Tibial nerve (tissue), 4 donors: ENCODE measurements around the gene YIF1A. TPM values are rescaled to one million over a fixed set of nuclear protein-coding genes. Genes with fewer than 3 reads are reported as not detected.
A peak's percentile ranks its signal among the peaks of the same experiment; 100 is the strongest.

ENCODE experiments used
- DNase-seq, 2 donors: peaks; one replicate each; pipeline ENCODE4 v3.0.0-alpha.2; 2019; ENCODE audit warnings: low spot score in 2 of 2
- H3K27ac ChIP-seq, 4 donors: fragments of 200-600 bp; sonication (generic) in 3 of 4; one replicate each; pipeline ENCODE4 v1.5.1; 2017 to 2019; ENCODE audit warnings: mild to moderate bottlenecking in 1 of 4
- H3K27me3 ChIP-seq, 2 donors: fragments of 200-600 bp; sonication (generic) in 1 of 2; one replicate each; pipeline versions ENCODE4 v1.5.1 to v1.6.0; 2017 to 2019
- H3K36me3 ChIP-seq, 3 donors: fragments of 200-600 bp; sonication (generic); one replicate each; pipeline ENCODE4 v1.5.1; 2018 to 2019
- H3K4me1 ChIP-seq, 4 donors: fragments of 200-600 bp; sonication (generic) in 3 of 4; one replicate each; pipeline ENCODE4 v1.5.1; 2017 to 2019
- H3K4me3 ChIP-seq, 4 donors: fragments of 200-600 bp; sonication (generic) in 3 of 4; one replicate each; pipeline ENCODE4 v1.5.1; 2017 to 2019; ENCODE audit warnings: mild to moderate bottlenecking in 1 of 4, moderate library complexity in 1 of 4
- H3K9me3 ChIP-seq, 4 donors: fragments of 200-600 bp; sonication (generic) in 3 of 4; one replicate each; pipeline ENCODE4 v1.5.1; 2017 to 2019
- CTCF ChIP-seq, 5 experiments: fragments of 200-600 bp in 3 of 5; fragments of 450-650 bp in 2 of 5; sonication (generic) in 3 of 5; IDR thresholded peaks; one replicate each; pipeline ENCODE4 v1.5.1; 2016 to 2019; ENCODE audit warnings: antibody characterized with exemption in 5 of 5, mild to moderate bottlenecking in 3 of 5, moderate library complexity in 2 of 5
- EP300 ChIP-seq, 2 donors: sonication (generic); formaldehyde crosslinking; IDR thresholded peaks; one replicate each; pipeline ENCODE4 v1.6.1; 2017; ENCODE audit warnings: antibody characterized with exemption in 2 of 2, mild to moderate bottlenecking in 1 of 2
- POLR2A ChIP-seq, 2 donors: fragments of 450-650 bp; IDR thresholded peaks; one replicate each; pipeline ENCODE4 v1.6.1; 2017; ENCODE audit warnings: antibody characterized with exemption in 2 of 2, mild to moderate bottlenecking in 2 of 2, moderate library complexity in 2 of 2
- WGBS, 2 donors: methylation state at CpG; one replicate each; pipeline ENCODE4 v1.1.5; 2018; 5-methylcytosine and 5-hydroxymethylcytosine counted together
- total RNA-seq, 4 donors: library from RNA; depleted of rRNA; stranded (reverse); fragments of >200 nt; gene quantifications; one replicate each; pipeline ENCODE4 v1.1.0, GENCODE V29; 2016

Gene YIF1A
- total RNA-seq, 4 donors from 2014 or later = 76.0 to 143 (median 90.6) TPM

GRCh38 chr11:66293777-66294625, 5.1 kb upstream of the YIF1A start:
- Histone ChIP-seq H3K27ac (no peak overlapping the region), H3K4me1 (peaks cover 0 to 24% (median 12%) of the 10 kb centered on the region in 4 donors), H3K27me3 (peaks cover 0 to 37% of the 10 kb centered on the region in 2 donors), H3K9me3 (no peaks in the 10 kb centered on the region), H3K4me3 (no peak overlapping the region), H3K36me3 (no peaks in the 10 kb centered on the region)
- 80 to 83% methylated on average over 20 to 23 of the region's 30 CpGs for WGBS, 2 donors
- no peak for DNase-seq
- TF ChIP-seq EP300 (IDR thresholded peaks at IDR 0.05) = no peak
- no peak for TF ChIP-seq POLR2A (IDR thresholded peaks at IDR 0.05)
- no peak for TF ChIP-seq CTCF (IDR thresholded peaks at IDR 0.05)

- H3K27me3 ChIP-seq = peaks cover 0 to 37% of the 10 kb centered on the region in 2 donors
- TF ChIP-seq POLR2A (IDR thresholded peaks at IDR 0.05) (no peak), EP300 (IDR thresholded peaks at IDR 0.05) (no peak), CTCF (IDR thresholded peaks at IDR 0.05) (no peak)
- no peaks in the 10 kb centered on the region for H3K36me3 ChIP-seq
- peaks cover 0 to 24% (median 12%) of the 10 kb centered on the region in 4 donors for H3K4me1 ChIP-seq
- no peaks in the 10 kb centered on the region for H3K9me3 ChIP-seq
- 70 to 77% methylated on average over 4 of the region's 4 CpGs for WGBS, 2 donors
- H3K4me3 ChIP-seq = no peak overlapping the region
- H3K27ac ChIP-seq = no peak overlapping the region
- no peak for DNase-seq
These were observed 4.4 kb upstream of the YIF1A start for GRCh38 chr11:66293352-66293751.

- Histone ChIP-seq H3K4me1 (peaks cover 0 to 30% (median 18%) of the 10 kb centered on the region in 4 donors), H3K9me3 (no peaks in the 10 kb centered on the region), H3K36me3 (no peaks in the 10 kb centered on the region), H3K4me3 (no peak overlapping the region), H3K27ac (no peak overlapping the region), H3K27me3 (peaks cover 0 to 37% of the 10 kb centered on the region in 2 donors)
- 61 to 66% methylated on average over 14 to 16 of the region's 17 CpGs for WGBS, 2 donors
- DNase-seq = no peak
- TF ChIP-seq EP300 (IDR thresholded peaks at IDR 0.05) = no peak
- TF ChIP-seq CTCF (IDR thresholded peaks at IDR 0.05) = no peak
- no peak for TF ChIP-seq POLR2A (IDR thresholded peaks at IDR 0.05)
These were observed 3.8 kb upstream of the YIF1A start for GRCh38 chr11:66292543-66293332.

GRCh38 chr11:66291706-66292542, 3.0 kb upstream of the YIF1A start, which contains the start of gene TMEM151A:
TMEM151A (plus strand) TSS chr11:66291894; CDS start chr11:66292014, 120 bp downstream.
- H3K27me3 ChIP-seq = peaks cover 0 to 37% of the 10 kb centered on the region in 2 donors
- no peak within 1 kb of the TSS for H3K27ac ChIP-seq
- peak within 1 kb of the TSS in 2 of 4 donors; percentile 29 to 51 for H3K4me3 ChIP-seq
- TF ChIP-seq POLR2A (IDR thresholded peaks at IDR 0.05) = no peak
- TF ChIP-seq EP300 (IDR thresholded peaks at IDR 0.05) = no peak
- TF ChIP-seq CTCF (IDR thresholded peaks at IDR 0.05) = no peak
- WGBS, 2 donors = 4 to 5% methylated on average over 8 of the region's 95 CpGs
- no peaks in the 10 kb centered on the region for H3K9me3 ChIP-seq
- no peaks in the 10 kb centered on the region for H3K36me3 ChIP-seq
- H3K4me1 ChIP-seq = peaks cover 0 to 38% (median 25%) of the 10 kb centered on the region in 4 donors
- DNase-seq = no peak
